Measurements from ENCODE around the gene RTN1.

DNA sequence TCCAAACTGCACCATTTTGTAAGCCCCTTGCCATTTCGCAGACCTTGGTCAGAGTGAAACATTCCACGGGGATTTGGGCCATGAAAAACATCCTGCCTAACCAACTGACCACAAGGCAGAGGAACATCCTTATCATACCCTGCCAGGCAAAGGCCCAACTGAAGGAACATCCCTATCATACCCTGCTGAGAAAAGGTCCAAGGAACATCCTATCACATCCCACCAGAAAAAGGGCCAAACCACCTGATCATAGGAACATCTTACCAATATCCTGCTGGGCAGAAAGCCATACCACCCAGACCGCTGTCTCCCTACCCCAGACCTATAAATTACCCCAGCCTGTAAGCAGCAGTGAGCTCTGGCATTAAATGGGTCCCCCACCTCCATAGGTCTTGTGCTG, 30.0 kb upstream of the RTN1 start:
- TF ChIP-seq CTCF (IDR thresholded peaks at IDR 0.05 in 8 of 11, conservative IDR thresholded peaks at IDR 0.05 in 3 of 11): no peak
- TF ChIP-seq POLR2AphosphoS5 (IDR thresholded peaks at IDR 0.05): no peak
- no peak for TF ChIP-seq POLR2A (IDR thresholded peaks at IDR 0.05)

Data from spleen (tissue), 7 donors.